Muscle of leg (tissue), 16 donors: ENCODE data around the gene SLC7A4. TPM values are rescaled to one million over a fixed set of nuclear protein-coding genes. Genes with fewer than 3 reads are reported as not detected.

ENCODE experiments used
- DNase-seq: peaks from one replicate; pipeline ENCODE4 v3.0.0; 2013
- H3K27ac ChIP-seq: one replicate; pipeline ENCODE4 v1.5.1; 2013; ENCODE audit warnings: mild to moderate bottlenecking, low read length, control low read depth
- H3K27me3 ChIP-seq: one replicate; pipeline ENCODE4 v1.6.1; 2013; ENCODE audit warnings: low read length; ENCODE audit not compliant: control insufficient read depth, insufficient read depth
- H3K36me3 ChIP-seq: one replicate; pipeline ENCODE4 v1.6.1; 2013; ENCODE audit warnings: low read length; ENCODE audit not compliant: control insufficient read depth, insufficient read depth
- H3K4me1 ChIP-seq: one replicate; pipeline ENCODE4 v1.6.1; 2013; ENCODE audit warnings: low read length; ENCODE audit not compliant: control insufficient read depth, insufficient read depth
- H3K4me3 ChIP-seq: one replicate; pipeline ENCODE4 v1.5.1; 2013; ENCODE audit warnings: low read length, control low read depth
- H3K9me3 ChIP-seq: replicated peaks from 2 replicates; pipeline ENCODE4 v1.6.1; 2013; ENCODE audit warnings: low read depth, low read length; ENCODE audit not compliant: control insufficient read depth
- WGBS: methylation state at CpG from one replicate; pipeline ENCODE4 v1.1.5; 2013; ENCODE audit warnings: missing lambda C conversion rate; ENCODE audit not compliant: insufficient coverage; 5-methylcytosine and 5-hydroxymethylcytosine counted together
- long read RNA-seq, 11 donors: transcript quantifications; one replicate each; lab custom pipeline, GENCODE V29; 2026
- polyA plus RNA-seq, 8 donors: library from polyadenylated mRNA; unstranded; fragments of 120-200 nt; gene quantifications; one replicate each; pipeline versions ENCODE4 v1.2.1 to v1.2.3, GENCODE V29; 2013; ENCODE audit warnings: inconsistent platforms in 1 of 8, low replicate concordance in 1 of 8; ENCODE audit not compliant: insufficient read length in 8 of 8, insufficient read depth in 1 of 8
- total RNA-seq: library from RNA; stranded (reverse); fragments of 120-200 nt; gene quantifications from one replicate; pipeline ENCODE4 v1.2.4, GENCODE V29; 2013

The SLC7A4 gene, protein sequence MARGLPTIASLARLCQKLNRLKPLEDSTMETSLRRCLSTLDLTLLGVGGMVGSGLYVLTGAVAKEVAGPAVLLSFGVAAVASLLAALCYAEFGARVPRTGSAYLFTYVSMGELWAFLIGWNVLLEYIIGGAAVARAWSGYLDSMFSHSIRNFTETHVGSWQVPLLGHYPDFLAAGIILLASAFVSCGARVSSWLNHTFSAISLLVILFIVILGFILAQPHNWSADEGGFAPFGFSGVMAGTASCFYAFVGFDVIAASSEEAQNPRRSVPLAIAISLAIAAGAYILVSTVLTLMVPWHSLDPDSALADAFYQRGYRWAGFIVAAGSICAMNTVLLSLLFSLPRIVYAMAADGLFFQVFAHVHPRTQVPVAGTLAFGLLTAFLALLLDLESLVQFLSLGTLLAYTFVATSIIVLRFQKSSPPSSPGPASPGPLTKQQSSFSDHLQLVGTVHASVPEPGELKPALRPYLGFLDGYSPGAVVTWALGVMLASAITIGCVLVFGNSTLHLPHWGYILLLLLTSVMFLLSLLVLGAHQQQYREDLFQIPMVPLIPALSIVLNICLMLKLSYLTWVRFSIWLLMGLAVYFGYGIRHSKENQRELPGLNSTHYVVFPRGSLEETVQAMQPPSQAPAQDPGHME
- total RNA-seq (0.13 TPM), polyA plus RNA-seq (1 to 10 TPM in 2 of 8 donors, under 1 TPM in 6; 0.49 to 2.5 (median 0.93) TPM)
- long read RNA-seq, donor 1, result 0 reads
- long read RNA-seq, donor 2, result 0 reads
- long read RNA-seq, donor 3, result 0 reads
- long read RNA-seq, donor 4, result 0 reads
- long read RNA-seq, donor 5, result 0 reads
- long read RNA-seq, donor 6, result 0 reads
- long read RNA-seq, donor 7, result 0 reads
- long read RNA-seq, donor 8, result 0 reads
- long read RNA-seq, donor 9, result 0 reads
- long read RNA-seq, donor 10, result 0 reads
- long read RNA-seq, donor 11, partial matches to known transcripts, result 0 of 1 reads
- long read RNA-seq, donor 11, other reads (novel, unspliced or antisense), result 0 of 1 reads

DNA sequence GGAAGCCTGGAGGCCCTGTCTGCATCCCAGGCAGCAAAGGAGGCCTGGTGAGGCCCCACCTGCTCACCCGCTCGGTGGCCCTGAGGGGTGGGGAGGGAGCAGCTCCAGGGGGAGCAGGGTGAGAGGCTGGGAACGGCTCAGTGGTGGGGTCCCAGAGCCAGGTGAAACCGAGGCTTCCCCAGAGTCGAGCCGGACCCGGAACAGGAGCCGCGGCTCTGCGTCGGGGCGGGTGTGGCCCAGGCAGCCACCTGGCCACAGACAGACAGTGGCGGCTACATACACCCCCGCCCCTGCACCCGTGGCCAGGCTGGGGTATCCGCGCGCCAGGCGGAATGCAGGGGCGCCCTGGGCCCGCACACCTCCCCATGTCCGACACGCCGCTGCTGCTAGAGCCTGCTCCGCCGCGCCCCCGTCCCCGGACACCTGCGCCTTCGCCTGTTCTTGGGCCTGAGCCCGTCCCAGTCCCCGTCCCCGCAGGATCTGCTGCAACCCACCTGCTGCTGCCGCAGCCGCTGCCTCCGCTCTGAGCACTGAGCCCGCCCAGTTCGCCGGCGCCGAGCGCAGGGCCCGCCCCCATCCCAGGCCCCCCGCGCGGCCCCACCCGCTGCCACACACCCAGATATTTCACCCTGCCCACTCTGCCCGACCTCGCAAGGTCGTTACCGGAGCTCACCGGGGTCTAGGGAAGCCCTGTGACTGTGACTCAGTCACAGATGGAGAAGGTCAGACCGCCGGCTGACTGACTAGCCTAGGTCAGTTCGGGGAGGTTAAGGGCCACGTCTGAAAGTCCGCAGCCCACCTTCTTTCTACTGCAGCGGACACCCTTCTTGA is at the start of gene SLC7A4:
Gene SLC7A4, minus strand, starts transcription at position 525 of the 831 bp plus-strand sequence. CDS start 749 bp downstream, outside the sequence.
- WGBS, result 3% methylated on average over 53 of the region's 59 CpGs
- DNase-seq, result peak; percentile 30
- Histone ChIP-seq H3K27ac (no peak within 1 kb of the TSS), H3K27me3 (peaks cover 21% of the 10 kb centered on the region), H3K36me3 (peaks cover 5% of the 10 kb centered on the region), H3K9me3 (no peaks in the 10 kb centered on the region), H3K4me1 (peaks cover 37% of the 10 kb centered on the region), H3K4me3 (peak within 1 kb of the TSS; percentile 17)

DNA sequence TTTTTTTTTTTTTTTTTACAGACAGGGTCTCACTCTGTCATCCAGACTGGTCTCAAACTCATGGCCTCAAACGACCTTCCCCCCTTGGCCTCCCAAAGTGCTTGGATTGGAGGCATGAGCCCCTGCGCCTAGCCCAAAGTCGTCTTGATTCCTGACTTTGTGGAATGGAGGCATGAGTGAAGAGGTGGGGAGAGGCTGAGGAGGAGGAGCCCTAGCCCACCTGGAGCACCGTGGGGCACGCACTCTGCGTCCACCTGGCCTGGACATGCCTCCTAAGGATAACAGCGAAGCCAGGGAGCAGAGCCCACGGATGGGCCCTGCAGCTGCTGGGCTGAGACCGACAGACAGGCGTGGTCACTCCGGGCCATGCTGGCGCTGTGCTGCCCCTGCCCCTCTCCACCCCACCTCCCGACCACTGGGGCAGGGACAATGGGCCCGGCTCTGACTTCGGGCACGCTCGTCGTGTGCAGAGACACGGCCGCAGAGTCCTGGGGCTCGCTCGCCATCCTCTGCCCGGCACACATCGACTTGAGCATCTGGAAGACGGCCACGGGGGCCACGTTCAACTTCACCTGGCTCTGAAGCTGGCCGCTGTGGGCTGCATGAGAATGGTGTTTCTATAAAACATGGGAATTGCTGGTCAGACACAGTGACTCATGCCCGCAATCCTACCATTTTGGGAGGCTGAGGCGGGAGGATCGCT is 48.2 kb upstream of the SLC7A4 start:
- DNase-seq, result no peak
- no peaks in the 10 kb centered on the region for H3K9me3 ChIP-seq
- H3K27ac ChIP-seq, result no peak overlapping the region
- 86% methylated on average over 22 of the region's 31 CpGs for WGBS
- no peaks in the 10 kb centered on the region for H3K27me3 ChIP-seq
- no peaks in the 10 kb centered on the region for H3K36me3 ChIP-seq
- peaks cover 9% of the 10 kb centered on the region for H3K4me1 ChIP-seq
- H3K4me3 ChIP-seq, result no peak overlapping the region

DNA sequence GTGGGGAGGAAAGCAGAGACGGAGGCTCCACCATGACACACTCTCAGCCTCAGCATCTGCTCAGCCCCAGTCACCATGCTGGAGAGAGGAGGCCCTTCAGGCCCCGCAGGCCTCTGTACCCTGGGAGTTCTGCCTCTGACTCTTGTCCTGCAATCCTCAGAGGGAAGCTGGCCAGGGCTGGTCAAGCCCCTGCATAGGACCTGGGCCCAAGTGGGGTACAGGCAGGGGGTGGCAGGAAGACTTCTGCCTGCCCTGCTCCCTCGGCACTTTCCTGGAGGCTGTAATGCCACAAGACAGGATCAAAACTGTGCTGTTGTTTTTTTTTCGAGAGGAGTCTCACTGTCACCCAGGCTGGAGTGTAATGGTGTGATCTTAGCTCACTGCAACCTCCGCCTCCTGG is 47.1 kb upstream of the SLC7A4 start:
- WGBS, result 65% methylated on average over 4 of the region's 5 CpGs
- Histone ChIP-seq H3K27ac (no peak overlapping the region), H3K4me1 (peaks cover 9% of the 10 kb centered on the region), H3K9me3 (no peaks in the 10 kb centered on the region), H3K27me3 (no peaks in the 10 kb centered on the region), H3K4me3 (no peak overlapping the region), H3K36me3 (no peaks in the 10 kb centered on the region)
- no peak for DNase-seq

DNA sequence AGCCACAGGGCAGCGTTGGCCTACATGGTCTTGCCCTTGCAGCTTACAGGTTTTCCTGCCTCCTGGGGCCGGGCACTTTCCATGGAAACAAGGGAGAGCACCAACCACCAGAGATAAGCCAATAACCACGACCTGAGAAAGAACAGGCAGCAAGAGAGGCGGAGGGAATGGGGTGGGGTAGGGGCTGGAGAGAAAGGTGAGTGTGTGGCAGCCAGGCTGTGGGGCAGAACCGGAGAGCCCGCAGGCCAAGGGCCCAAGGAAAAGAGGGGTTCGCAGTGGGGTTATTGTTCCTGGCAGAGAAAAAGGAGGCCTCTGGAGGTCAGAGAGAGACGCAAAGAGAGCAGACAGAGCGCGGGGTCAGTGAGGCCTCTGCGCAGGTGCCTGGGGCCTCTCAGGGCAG is 46.6 kb upstream of the SLC7A4 start:
- Histone ChIP-seq H3K27me3 (no peaks in the 10 kb centered on the region), H3K9me3 (no peaks in the 10 kb centered on the region), H3K4me3 (no peak overlapping the region), H3K36me3 (no peaks in the 10 kb centered on the region), H3K27ac (no peak overlapping the region), H3K4me1 (peaks cover 9% of the 10 kb centered on the region)
- no peak for DNase-seq
- 78% methylated on average over 11 of the region's 11 CpGs for WGBS

DNA sequence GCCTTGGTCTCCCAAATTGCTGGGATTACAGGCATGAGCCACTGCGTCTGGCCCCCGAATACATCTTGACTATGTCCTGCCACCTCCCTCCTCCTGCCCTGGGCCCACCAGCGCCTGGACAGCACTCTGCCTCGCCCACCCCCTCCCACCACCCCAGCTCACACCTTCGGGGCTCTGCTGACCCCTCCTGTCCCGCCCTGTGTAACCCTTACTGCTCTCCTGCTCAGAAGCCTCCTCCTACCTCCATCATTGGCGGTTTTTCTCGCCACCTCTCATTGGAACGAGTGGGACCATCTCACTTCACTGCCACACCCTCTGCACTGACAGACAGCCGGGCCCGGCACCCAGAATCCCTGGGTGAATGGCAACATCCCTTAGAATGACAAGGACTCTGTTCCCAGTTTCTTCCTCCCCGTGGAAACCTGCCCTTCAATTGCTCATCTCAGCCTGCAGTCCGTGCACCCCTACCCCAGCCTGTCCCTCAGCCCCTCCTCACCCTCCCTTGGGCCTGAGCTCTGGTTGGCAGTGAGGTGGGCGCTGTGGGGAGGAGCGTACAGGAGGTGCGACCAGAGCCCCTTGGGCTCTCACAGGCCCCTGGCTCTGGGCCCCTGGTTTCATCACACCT is 45.6 kb upstream of the SLC7A4 start:
- Histone ChIP-seq H3K4me1 (peaks cover 9% of the 10 kb centered on the region), H3K4me3 (no peak overlapping the region), H3K9me3 (no peaks in the 10 kb centered on the region), H3K27ac (no peak overlapping the region), H3K27me3 (no peaks in the 10 kb centered on the region), H3K36me3 (no peaks in the 10 kb centered on the region)
- 54% methylated on average over 13 of the region's 16 CpGs for WGBS
- no peak for DNase-seq

DNA sequence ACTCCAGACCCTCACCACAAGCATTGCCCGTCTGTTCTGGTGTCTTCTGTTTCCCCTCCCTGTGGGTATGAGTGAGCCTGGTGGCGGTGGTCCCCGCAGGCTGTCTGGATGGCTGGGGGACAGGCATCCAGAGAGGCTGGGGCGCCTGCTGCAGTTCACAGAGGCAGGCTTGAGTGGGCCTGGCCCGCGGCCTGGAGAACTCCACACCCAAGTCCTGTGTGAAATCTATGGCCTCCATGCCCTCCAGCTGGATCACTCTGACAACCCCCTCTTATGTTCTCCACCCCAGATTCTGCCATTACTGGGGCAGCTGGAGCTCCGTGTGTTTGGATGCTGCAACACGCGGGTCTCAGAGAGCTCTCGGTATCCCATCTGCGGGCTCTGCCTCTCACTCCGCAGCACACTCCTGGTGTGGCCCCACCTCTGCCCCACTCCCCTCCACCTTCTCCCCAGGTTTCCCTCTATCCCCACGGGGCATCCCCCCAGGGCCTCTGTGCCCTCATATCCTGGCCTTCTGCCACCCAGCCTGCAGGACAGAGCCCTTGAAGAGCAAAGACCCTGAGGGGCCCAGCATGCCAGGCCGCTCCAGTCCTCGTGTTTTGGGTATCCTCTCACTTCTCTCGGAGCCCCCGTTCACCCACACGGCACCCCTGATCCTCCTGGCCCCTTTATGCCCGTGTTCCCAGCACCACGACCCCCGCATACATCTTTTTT is 44.7 kb upstream of the SLC7A4 start:
- WGBS, result 69% methylated on average over 12 of the region's 21 CpGs
- DNase-seq, result peak; percentile 14
- Histone ChIP-seq H3K27ac (peak overlapping the region; percentile 59), H3K9me3 (no peaks in the 10 kb centered on the region), H3K4me3 (no peak overlapping the region), H3K4me1 (peaks cover 9% of the 10 kb centered on the region), H3K27me3 (no peaks in the 10 kb centered on the region), H3K36me3 (no peaks in the 10 kb centered on the region)

DNA sequence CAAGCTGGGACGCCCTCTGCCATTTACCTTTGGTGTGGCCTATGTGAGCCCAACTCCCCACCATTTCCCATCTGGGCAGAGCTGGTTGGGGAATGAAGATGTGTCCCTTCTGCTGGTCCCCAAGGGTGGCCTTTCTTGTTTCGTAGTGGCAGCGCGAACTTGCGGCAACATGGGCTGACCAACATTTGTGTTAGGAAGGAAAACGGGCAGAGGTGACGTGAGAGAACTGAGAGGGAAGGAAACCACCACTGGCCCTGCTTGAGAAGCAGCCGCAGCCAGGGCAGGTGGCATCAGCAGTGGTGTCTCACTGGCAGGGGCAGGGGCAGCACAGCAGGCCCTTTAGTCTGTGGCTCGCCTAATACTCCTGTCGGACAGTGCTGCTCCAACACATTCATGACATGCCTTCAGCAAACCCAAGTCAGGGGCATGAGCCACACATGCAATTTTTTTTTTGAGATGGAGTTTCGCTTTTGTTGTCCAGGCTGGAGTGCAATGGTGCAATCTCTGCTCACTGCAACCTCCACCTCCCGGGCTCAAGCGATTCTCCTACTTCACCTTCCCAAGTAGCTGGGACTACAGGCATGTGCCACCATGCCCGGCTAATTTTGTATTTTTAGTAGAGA is 43.3 kb upstream of the SLC7A4 start:
- no peak overlapping the region for H3K4me3 ChIP-seq
- H3K27me3 ChIP-seq, result no peaks in the 10 kb centered on the region
- H3K4me1 ChIP-seq, result peaks cover 9% of the 10 kb centered on the region
- H3K36me3 ChIP-seq, result no peaks in the 10 kb centered on the region
- WGBS, result 94% methylated on average over 10 of the region's 14 CpGs
- no peaks in the 10 kb centered on the region for H3K9me3 ChIP-seq
- no peak for DNase-seq
- no peak overlapping the region for H3K27ac ChIP-seq

DNA sequence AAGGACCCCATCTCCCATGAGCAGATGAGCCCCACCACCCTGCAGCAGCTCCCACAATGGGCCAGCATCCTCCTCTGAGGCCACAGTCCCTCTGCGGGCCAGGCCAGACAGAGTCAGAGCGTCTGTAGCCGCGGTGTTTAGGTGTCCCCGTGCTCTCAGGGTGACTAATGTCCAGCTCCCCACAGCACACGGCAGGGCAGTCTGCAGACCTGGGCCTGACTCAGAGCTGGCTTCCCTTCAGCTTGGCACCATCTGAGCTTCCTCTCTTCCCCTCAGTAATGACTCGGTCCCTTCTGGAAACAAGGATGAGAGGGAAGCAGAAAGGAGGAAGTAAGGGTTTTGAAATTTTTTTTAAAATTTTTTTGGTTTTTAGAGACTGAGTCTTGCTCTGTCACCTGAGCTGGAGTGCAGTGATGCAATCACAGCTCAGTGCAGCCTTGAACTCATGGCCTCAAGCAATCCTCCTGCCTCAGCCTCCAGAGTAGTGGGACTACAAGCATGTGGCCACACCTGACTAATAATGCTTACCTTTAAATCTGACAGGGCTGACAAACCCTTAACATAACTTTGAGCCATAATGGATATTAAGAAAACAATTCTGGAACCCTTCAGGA is 41.8 kb upstream of the SLC7A4 start:
- Histone ChIP-seq H3K36me3 (no peaks in the 10 kb centered on the region), H3K4me1 (peaks cover 9% of the 10 kb centered on the region), H3K27me3 (no peaks in the 10 kb centered on the region), H3K27ac (no peak overlapping the region), H3K9me3 (no peaks in the 10 kb centered on the region), H3K4me3 (no peak overlapping the region)
- WGBS, result 64% methylated on average over 5 of the region's 7 CpGs
- no peak for DNase-seq
